Glomerular endothelial cell (primary cell): ENCODE data around the gene RRM2. TPM values are rescaled to one million over a fixed set of nuclear protein-coding genes. Genes with fewer than 3 reads are reported as not detected.
A peak's percentile ranks its signal among the peaks of the same experiment; 100 is the strongest.

Experiments used
- DNase-seq: peaks from one replicate; pipeline ENCODE4 v3.0.0-alpha.2; 2011; ENCODE audit warnings: low read depth, low spot score; ENCODE audit errors: extremely low read depth
- total RNA-seq: library from RNA; depleted of rRNA; stranded (reverse); fragments of >200 nt; gene quantifications from 2 replicates; pipeline ENCODE4 v1.2.3, GENCODE V29; 2015

Gene RRM2
- total RNA-seq, 1 donor from 2014 or later: 26.1 TPM

DNA sequence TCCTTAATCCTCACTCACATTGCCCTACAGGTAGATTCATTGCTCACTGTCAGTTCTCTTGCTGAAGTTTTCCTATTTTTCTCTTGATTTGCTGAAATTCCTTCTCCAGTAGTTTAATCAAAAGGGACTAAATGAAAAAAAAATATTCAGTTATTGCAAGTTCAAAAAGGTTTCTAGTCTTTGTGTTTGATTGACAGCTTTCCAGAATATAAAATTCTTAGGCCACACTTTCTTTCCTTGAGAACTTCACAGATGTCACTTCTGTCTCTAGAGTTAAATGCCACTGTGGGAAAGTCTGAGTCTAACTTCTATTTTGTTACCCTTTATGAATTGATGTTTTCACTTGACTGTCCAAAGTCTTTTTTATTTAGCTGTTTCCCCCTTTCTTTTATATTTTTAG is 25.7 kb downstream of the RRM2 start:
- DNase-seq: no peak

DNA sequence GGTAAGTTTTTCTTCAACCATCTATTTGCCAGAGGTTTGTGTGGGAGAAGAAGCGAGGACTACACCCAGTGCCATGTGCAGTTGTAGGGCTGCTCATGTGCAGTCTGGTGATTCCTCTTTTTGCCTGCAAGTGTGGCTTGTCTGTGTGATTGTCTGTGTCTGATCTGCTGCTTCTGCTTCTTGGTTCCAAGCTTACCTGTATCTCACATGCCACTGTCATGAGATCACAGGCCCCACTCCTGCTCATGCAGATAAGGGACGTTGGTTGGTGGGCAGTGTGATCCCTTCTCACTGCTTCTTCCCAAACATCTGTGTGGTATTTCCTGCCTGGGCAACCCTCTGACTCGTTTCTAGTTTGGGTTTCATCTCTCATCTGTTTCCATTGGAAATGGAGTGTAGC is 27.1 kb downstream of the RRM2 start:
- DNase-seq: no peak

DNA sequence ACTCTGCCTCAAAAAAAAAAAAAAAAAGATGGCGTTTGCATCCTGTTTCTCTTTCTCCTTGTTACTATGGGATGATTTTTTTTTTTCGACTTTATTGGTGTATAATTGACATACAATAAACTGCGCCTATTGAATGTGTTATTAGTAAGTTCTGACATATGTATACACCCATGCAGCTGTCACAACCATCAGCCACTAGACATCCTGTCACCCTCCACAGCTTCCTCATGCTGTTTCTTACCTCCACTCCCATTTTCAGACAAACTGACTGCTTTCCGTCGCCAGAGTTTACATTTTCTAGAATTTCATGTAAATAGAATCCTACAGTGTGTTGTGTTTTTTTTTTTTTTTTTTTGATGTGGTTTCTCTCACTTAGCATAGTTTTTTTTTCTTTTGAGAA is 27.9 kb downstream of the RRM2 start:
- no peak for DNase-seq

DNA sequence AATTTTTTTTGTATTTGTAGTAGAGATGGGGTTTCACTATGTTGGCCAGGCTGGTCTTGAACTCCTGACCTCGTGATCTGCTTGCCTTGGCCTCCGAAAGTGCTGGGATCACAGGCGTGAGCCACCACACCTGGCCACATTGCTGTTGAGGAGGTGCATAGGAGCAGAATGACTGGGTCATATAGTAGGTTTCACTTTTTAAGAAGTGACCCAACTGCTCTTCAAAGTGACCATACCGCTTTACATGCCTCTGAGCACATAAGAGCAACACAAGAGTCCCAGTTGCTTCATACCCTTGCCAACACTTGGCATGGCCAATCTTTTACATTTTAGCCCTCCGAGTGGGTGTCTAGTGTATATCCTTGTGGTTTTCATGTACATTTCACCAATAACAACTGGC is 28.9 kb downstream of the RRM2 start:
- DNase-seq: no peak

DNA sequence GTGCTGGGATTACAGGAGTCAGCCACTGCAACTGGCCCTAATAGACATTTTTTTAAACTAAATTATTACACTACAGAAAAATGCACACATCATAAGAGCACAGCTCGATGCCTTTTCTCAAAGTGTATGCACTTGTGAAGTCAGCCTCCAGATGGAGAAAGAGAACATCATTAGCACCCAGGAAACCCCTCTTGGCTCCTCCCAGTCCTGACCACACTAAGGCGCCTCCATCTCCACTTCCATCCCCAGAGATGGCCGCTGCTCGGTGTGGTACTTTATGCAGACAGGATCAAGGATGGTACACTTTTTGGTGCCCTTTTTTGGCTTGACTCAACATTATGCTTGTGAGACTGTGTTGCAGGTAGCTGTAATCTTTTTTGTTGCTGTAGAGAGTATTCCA is 34.8 kb downstream of the RRM2 start:
- no peak for DNase-seq

DNA sequence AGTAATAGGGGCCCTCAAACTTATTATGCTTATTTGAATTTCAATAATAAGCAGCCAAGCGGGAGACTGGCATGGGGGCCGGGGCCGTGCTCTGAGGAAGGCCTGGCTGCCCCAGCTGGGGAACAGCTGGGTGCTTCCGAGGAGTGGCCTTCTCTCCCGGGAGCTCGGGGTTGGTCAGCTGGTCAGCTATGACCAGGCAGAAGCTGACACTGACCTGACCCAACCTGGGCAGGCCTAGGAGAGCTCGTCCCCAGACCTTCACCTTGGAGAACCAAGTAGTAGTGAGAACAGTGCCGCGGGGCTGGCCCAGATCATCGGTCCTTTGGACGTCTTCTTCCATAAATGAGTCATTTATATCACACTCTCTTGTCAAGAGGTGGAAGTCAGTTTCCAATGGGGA is 36.1 kb downstream of the RRM2 start:
- no peak for DNase-seq

DNA sequence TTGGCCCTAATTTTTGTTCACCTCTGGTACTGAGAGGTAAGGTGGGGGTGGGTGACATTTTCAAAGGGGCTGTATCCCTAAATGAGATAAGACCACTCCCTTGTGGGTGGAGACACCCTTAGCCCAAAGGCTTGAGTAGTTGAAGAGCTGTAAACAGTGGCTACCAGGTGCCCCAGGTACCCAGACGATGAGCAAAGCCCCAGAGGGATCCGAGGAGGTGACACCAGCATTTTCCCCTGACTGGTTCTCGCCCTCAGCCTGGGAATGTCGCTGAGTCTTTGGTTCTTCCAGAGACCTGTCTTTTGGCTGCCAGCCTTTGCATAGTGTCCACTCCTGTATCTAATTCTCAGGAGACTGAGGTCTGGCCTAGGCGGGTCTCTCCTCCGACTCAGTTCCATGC is 36.5 kb downstream of the RRM2 start:
- no peak for DNase-seq

DNA sequence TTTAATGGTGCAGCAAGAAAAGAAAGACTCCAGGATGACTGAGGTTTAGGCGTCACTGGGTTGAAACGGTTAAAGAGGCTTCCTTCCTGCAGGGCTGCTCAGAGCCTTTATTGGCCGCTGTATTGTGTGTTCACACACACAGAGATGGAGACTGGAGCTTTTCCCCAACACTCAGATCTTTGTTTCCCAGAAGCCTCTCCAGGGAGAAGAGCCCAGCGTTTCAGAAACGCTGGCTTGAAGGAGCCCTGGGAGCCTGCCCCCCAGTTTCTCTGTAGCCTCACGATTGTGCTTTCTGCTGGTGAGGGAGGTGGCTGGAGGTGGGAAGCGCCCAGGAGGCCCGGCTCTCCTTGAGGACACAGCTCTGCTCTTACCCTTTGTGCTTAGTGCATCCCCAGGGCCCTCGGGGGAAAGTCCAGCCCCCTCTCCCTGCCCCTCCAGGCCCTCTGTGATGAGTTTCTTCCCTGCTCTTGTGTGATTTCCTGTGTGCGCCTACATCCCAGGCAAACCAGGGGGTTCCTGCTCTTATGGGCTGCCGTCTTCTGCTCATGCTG is 37.1 kb downstream of the RRM2 start:
- no peak for DNase-seq

DNA sequence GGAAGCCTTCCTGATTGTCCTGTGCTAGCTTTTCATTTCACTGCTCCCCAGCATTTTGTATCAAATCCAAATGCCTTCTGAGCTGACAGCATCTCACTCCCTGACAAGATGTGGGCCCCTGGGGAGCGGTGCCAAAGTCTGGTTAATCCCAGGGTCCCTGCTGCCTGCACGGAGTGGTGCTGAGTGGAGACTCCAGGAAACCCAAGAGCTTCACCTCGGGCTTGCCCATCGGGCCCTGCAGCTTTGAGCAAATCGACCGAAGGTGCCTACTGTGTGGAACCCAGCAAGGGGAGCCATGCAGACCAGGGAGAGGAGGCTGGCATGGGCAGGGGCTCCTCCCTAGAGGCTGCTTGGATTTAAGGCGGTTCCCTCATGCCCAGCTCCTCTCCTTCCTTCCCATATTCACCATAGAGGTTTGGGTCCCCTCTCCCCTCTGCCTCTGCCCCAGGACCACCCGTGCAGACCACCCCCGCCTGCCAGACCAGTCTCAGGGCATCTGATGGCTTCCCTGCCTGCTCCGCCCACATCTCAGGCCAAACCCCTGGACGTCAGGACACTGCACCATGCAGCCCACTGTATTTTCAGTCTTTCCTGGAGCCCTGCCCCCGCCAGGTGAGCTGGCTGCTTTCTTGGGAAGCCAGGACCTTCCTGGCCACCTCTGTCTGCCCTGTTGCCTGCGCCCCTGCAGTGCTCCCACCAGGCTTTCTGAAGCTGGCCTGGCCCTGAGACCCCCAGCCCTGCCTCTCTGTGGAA is 37.8 kb downstream of the RRM2 start:
- no peak for DNase-seq

DNA sequence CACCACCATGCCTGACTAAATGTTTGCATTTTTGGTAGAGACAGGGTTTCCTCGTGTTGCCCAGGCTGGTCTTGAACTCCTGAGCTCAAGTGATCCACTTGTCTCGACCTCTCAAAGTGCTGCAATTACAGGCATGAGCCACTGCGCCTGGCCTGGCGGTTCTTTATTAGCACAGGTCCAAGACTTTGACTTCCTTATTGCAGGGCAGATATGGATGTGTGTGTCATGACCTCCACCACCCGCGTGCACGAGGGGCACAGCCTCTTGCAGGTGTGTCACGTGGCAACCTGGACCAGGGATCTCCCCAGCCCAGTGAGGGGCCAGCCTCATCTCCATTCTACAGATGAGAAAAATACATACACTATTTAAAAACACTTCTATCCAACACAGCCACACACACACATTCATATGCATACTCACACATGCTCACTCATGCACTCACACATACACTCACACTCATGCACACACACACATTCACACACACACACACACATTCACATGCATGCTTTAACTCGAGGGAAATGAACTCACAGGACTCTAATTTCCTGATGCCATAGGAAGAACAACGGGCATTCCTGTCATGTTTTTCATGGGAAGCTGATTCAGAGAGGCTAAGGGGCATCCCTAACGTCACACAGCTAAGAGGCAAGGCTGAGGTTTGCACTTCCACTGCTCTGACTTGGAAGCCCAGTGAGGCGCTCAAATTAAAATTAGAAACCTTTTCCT is 38.8 kb downstream of the RRM2 start:
- peak; percentile 75 for DNase-seq

DNA sequence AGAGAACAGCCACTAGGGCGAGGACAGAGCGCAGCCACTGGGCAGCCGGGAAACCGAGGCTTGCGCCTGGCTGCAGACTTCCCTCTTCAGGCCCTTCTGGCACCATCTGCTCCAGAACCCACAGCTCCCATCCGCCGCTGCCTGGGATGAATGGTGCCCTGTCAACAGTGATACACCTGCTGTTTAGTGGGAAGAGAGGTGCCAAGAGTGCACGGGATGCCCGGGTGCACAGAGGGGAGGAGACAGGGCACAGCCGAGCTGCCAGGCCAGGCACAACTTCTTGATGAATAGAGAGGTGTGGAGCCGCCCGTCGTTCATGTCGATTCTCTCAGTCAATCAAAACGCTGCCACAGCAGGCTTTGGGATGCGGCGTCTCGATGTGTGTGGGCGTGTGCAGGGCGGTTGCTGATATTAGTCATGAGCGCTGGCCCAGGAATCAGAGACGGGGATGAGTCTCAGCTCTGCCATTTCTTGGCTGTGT is 39.5 kb downstream of the RRM2 start:
- DNase-seq: no peak

DNA sequence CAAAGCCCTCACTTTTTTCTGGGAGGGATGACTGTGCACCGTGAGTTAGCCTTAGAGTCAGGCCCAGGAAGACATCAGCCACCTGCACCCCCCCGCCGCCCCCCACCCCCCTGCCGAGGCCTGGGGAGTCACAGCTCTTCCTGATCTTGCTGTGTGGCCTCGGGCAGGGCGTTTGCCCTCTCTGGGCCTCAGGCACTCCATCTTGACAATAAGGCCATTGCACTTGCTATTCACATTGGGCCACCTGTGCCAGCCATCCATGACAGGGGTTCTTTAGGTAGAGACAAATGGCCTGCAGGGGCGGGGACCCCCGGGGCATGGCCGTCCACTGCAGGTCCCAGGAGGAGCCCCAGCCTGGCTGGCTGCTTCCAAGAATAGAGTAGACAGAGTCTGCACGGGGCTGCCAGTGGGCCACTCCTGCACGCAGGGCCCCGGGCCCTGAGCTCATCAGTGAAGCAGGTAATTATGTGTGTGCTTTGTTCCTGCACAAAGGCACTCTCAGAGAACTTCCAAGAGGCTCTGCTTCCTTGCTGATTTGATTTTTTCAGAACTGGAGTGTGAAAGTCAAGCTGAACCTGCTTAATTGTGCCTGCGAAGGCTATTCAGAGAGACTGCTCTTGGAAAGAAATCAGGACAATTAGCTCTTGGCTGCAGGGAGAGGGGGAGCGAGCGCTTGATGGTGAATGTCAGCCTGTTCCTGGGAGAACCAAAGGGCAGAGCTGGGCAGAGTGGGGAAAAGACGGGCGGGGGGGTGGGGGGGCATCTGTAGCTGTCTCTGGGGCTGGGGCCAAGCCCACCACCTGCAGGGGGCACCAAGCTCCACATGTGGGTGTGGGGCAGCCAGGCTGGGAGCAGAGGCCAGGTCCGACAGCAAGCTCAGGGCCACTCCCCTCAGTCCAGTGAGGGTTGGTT is 40.3 kb downstream of the RRM2 start:
- DNase-seq: no peak

DNA sequence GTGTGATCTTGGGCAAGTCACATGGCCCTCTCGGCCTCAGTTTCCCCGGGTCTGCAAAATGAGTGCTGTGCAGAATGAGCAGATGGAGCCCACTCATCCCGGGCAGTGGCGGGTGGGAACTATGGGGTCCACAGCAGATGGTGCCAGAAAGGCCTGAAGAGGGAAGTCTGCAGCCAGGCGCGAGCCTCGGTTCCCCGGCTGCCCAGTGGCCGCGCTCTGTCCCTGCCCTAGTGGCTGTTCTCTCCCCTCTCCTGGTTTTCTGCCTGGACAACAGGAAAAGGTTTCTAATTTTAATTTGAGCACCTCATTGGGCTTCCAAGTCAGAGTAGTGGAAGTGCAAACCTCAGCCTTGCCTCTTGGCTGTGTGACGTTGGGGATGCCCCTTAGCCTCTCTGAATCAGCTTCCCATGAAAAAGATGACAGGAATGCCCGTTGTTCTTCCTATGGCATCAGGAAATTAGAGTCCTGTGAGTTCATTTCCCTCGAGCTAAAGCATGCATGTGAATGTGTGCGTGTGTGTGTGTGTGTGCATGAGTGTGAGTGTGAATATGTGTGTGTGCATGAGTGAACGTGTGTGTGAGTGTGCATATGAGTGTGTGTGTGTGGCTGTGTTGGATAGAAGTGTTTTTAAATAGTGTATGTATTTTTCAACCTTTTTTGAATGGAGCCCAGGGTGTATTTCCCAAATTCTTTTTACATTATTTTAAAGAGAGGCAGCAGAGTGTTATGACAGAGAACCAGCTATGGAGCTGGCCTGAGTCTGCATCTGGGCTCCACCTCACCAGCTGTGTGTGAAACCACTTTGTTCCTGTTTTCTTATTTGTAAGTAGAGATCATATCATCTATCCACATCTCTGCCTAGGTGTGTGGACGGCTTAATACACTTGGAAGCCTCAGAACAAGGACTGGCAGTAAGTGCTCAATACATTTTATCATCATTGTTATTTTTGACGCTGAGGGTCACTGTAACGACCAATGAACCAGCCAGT is 41.3 kb downstream of the RRM2 start:
- DNase-seq: no peak

DNA sequence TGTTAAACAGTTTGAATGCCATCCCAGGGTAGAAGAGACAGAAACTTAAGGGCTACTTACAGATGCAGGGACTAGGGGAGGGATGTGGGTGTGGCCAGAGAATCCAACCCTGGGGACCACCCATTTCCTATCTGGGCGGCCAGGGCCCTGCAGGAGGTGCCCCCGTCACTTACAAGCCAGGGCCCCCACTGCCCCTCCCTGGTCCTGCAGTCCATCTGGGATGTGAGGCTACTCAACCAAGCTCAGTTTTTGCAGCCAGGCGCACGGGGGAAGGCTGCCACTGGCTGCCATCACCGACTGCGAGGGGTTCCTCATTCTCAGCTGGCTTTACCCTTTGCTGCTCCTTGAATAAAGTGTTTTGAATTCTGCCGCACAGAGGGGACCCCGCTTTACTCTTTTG is 42.1 kb downstream of the RRM2 start:
- no peak for DNase-seq

DNA sequence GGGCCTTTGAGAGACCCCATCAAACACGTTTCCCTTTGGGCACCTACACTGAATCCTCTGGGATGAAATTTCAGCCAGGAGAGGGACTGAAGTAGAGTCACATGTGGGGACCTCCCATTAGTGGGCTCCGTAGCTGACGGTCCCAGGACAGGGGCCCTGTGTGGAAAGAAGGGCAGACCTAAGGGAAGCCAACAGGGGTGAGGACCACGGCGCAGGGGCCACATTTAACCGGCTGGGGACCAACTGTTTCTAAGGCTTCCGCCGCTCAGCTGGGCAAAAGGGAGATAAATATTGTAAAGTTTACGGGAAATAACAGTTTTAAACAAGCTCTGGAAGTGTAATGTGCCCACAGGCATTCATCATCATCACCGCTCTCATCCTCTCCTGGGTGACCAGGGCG is 42.7 kb downstream of the RRM2 start:
- no peak for DNase-seq

DNA sequence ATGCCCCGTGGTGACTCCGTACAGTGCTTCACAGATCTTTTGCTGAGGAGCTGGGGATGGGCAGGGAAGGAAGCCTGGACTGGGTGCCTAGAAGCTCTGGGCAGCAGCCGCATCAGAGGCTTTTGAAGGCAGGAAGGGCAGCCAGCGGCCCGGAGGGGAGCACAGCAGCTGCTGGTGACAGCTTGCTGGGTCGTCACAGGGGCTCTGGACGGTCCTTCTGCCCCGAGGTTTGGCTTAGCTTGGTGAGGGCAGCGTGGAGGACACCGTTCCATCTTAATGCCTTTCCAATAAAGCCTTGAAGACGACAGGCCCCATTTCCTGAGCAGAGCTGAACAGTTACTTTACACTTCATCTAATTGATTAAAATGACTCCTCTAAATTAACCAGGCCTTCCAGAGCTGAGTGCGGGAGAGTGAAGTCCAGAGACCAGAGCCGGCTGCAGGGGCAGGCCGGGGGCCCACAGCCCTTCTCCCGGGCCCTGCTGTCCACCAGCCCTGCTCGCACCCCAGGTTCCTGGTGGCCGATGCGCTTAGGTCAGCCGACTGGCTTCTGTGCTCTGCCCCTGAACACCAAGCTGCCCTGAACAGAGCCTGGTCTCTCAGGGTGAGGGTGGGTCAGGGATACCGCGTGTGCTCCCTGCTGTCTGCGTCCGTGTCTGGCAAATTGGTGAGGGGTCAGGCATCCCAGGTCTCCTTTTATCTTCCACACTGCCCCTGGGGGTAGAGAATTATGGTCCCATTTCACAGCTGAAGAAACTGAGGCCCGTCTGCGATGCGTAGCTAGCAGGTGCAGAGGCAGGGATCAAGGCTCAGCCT is 43.5 kb downstream of the RRM2 start:
- DNase-seq: no peak

DNA sequence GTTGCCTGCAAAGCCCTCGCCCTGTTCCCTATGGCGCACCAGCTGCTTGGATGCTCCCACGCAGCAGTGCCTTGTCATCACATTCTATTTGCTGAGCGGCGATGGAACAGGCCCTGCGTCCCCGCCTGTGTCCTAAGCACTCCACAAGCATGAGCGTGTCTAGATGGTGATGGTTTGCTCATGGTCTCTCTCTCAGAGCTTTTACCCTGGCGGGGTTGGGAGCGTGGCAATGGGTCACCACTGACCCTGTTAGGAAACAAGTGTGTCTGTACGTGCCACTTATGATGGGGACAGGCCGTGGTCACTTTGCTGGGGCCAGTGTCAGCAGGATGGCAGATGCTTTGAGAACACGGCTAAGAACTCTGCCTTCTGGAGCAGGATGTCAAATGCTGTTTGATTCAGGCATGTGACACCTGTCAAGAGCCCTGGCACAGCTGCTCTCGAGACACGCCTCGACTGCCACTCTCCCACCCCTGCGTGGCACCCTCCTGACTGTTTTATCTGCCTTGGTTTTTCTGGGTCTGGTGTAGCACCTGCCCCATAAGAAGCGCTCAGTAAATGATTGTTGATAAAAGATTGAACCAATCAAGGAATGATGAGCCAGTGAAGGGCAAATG is 44.2 kb downstream of the RRM2 start:
- no peak for DNase-seq

DNA sequence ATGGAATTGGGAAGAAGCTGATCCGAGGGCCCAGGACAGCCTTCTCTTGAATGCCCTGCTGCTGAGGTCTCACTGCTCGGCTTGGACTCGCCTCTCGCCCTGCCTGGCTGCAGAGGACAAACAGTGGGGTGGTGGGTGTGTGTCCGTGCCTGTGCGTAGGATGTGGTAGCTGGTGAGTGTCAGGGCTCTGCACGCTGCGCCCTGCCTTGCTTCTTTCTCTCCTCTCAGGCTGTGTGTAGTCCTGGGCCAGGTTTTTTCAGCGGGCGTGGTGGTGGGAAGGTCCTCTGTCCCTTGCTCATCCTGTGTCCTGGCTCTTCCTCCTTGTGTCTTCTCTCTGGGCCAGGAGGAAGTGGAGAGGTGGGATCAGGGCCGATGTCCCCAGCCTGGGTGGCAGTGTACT is 44.8 kb downstream of the RRM2 start:
- DNase-seq: no peak

DNA sequence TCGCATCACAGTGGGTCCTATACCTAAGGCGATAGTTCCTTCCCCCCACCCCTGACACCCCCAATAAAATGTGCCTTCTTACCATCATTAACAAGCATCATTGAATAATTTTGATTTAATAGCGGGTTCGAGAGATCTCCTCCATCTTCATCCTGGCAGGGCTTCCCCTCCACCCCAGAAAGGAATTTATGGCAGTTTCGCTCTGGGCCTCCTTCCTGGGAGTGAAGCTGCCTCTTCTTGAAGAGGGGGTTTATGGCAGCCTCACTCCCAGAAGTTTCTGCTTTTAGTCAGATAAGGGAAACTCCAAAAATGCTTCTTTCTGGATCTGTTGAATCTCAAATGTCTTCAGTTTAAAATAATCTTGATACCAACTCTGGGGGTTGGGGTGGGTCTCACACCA is 45.7 kb downstream of the RRM2 start:
- DNase-seq: no peak
